ENCODE measurements around the gene HDAC4. TPM values are rescaled to one million over a fixed set of nuclear protein-coding genes. Genes with fewer than 3 reads are reported as not detected.
A peak's percentile ranks its signal among the peaks of the same experiment; 100 is the strongest.

HDAC4 gene
- total RNA-seq, 4 donors from 2014 or later = 12.9 to 91.6 (median 39.8) TPM

- Histone ChIP-seq H3K36me3 (no peaks in the 10 kb centered on the region), H3K9me3 (no peaks in the 10 kb centered on the region), H3K4me3 (replicated peaks in 1 of 3) (no peak overlapping the region), H3K4me1 (peaks cover 28 to 74% of the 10 kb centered on the region in 2 donors), H3K27me3 (no peaks in the 10 kb centered on the region), H3K27ac (no peak overlapping the region)
- DNase-seq = no peak
- TF ChIP-seq CTCF (IDR thresholded peaks at IDR 0.05) = no peak
- no peak for TF ChIP-seq POLR2A (IDR thresholded peaks at IDR 0.05)
- intact Hi-C loops (cut with DNase I) = no loop called here
- 95 to 96% methylated on average over 6 to 9 of the region's 9 CpGs for WGBS, 2 donors
Measured at GRCh38 chr2:239272626-239273025, 128.2 kb downstream of the HDAC4 start.

- intact Hi-C loops (cut with DNase I) = no loop called here
- DNase-seq = peak in 1 of 2 donors; percentile 45
- Histone ChIP-seq H3K9me3 (no peaks in the 10 kb centered on the region), H3K27me3 (no peaks in the 10 kb centered on the region), H3K36me3 (no peaks in the 10 kb centered on the region), H3K4me3 (replicated peaks in 1 of 3) (no peak overlapping the region), H3K27ac (peak overlapping the region; percentile 17 to 62 (median 52)), H3K4me1 (peaks cover 35 to 75% of the 10 kb centered on the region in 2 donors)
- TF ChIP-seq CTCF (IDR thresholded peaks at IDR 0.05) = no peak
- no peak for TF ChIP-seq POLR2A (IDR thresholded peaks at IDR 0.05)
- WGBS, 2 donors = 25 to 30% methylated on average over 5 of the region's 5 CpGs
Measured at GRCh38 chr2:239271882-239272281, 128.9 kb downstream of the HDAC4 start.

GRCh38 chr2:239271471-239271870 lies 129.3 kb downstream of the HDAC4 start:
- H3K9me3 ChIP-seq = no peaks in the 10 kb centered on the region
- TF ChIP-seq CTCF (IDR thresholded peaks at IDR 0.05) = no peak
- no peak for TF ChIP-seq POLR2A (IDR thresholded peaks at IDR 0.05)
- intact Hi-C loops (cut with DNase I) = no loop called here
- no peak overlapping the region for H3K4me3 ChIP-seq (replicated peaks in 1 of 3)
- WGBS, 2 donors = 76 to 78% methylated on average over 11 of the region's 11 CpGs
- H3K27me3 ChIP-seq = no peaks in the 10 kb centered on the region
- H3K36me3 ChIP-seq = no peaks in the 10 kb centered on the region
- H3K4me1 ChIP-seq = peaks cover 39 to 75% of the 10 kb centered on the region in 2 donors
- no peak for DNase-seq
- H3K27ac ChIP-seq = peak overlapping the region; percentile 5 to 62 (median 52)

- no peak overlapping the region for H3K27ac ChIP-seq
- H3K9me3 ChIP-seq = no peaks in the 10 kb centered on the region
- intact Hi-C loops (cut with DNase I) = loop anchor here (10.0 kb wide), 1 partner anchor 135 kb away; the partner anchor contains the start of gene HDAC4
- no peak overlapping the region for H3K4me3 ChIP-seq (replicated peaks in 1 of 3)
- WGBS, 2 donors = 97% methylated on average over 10 of the region's 10 CpGs
- no peaks in the 10 kb centered on the region for H3K36me3 ChIP-seq
- DNase-seq = no peak
- peaks cover 49 to 77% of the 10 kb centered on the region in 2 donors for H3K4me1 ChIP-seq
- TF ChIP-seq CTCF (IDR thresholded peaks at IDR 0.05) = no peak
- no peak for TF ChIP-seq POLR2A (IDR thresholded peaks at IDR 0.05)
- H3K27me3 ChIP-seq = no peaks in the 10 kb centered on the region
Measured at GRCh38 chr2:239269916-239270315, 130.9 kb downstream of the HDAC4 start.

GRCh38 chr2:239269173-239269885 lies 131.5 kb downstream of the HDAC4 start:
- H3K36me3 ChIP-seq = no peaks in the 10 kb centered on the region
- TF ChIP-seq POLR2A (IDR thresholded peaks at IDR 0.05) (no peak), CTCF (IDR thresholded peaks at IDR 0.05) (no peak)
- H3K9me3 ChIP-seq = no peaks in the 10 kb centered on the region
- no peak overlapping the region for H3K4me3 ChIP-seq (replicated peaks in 1 of 3)
- WGBS, 2 donors = 51 to 63% methylated on average over 10 of the region's 10 CpGs
- intact Hi-C loops (cut with DNase I) = loop anchor here (10.0 kb wide), 1 partner anchor 135 kb away; the partner anchor contains the start of gene HDAC4
- H3K4me1 ChIP-seq = peaks cover 55 to 79% of the 10 kb centered on the region in 2 donors
- DNase-seq = peak in 1 of 2 donors; percentile 42
- H3K27me3 ChIP-seq = no peaks in the 10 kb centered on the region
- peak overlapping the region in 1 of 3 donors; percentile 29 for H3K27ac ChIP-seq
